Cardiac muscle cell (in vitro differentiated cells and primary cell): ENCODE data around the gene PRKCG. TPM values are rescaled to one million over a fixed set of nuclear protein-coding genes. Genes with fewer than 3 reads are reported as not detected.

ENCODE experiments used
- DNase-seq, 2 donors: peaks; one replicate each; pipeline versions ENCODE4 v3.0.0 to v3.0.0-alpha.2; 2010 to 2017; ENCODE audit warnings: low read depth in 1 of 2, low spot score in 1 of 2
- H3K27ac ChIP-seq: fragments of 200-600 bp; sonication (generic); 2 replicates; pipeline ENCODE4 v1.5.1; 2016
- H3K27me3 ChIP-seq: fragments of 200-600 bp; sonication (generic); 2 replicates; pipeline ENCODE4 v1.6.0; 2016; ENCODE audit warnings: control low read depth
- H3K36me3 ChIP-seq: fragments of 200-600 bp; sonication (generic); 2 replicates; pipeline ENCODE4 v1.5.1; 2016; ENCODE audit warnings: control low read depth
- H3K4me1 ChIP-seq: fragments of 200-600 bp; sonication (generic); 2 replicates; pipeline ENCODE4 v1.8.1; 2017; ENCODE audit warnings: low read depth, mild to moderate bottlenecking, mixed run types
- H3K4me3 ChIP-seq: fragments of 200-600 bp; sonication (generic); 2 replicates; pipeline ENCODE4 v1.5.1; 2016; ENCODE audit warnings: mild to moderate bottlenecking
- H3K9me3 ChIP-seq: fragments of 200-600 bp; sonication (generic); 2 replicates; pipeline ENCODE4 v1.5.1; 2017; ENCODE audit warnings: low read depth, mild to moderate bottlenecking, control low read depth
- CTCF ChIP-seq: IDR thresholded peaks from 2 replicates; pipeline ENCODE4 v1.5.1; 2012; ENCODE audit warnings: low read depth, mild to moderate bottlenecking, low read length
- polyA plus RNA-seq: library from polyadenylated mRNA; unstranded; fragments of >200 nt; fragmentation: Nextera tagmentation; extraction: Ambion mirVana; gene quantifications from 2 replicates; pipeline ENCODE4 v1.2.1, GENCODE V29; 2016
- total RNA-seq: library from RNA; depleted of rRNA; stranded (reverse); fragments of >200 nt; gene quantifications from 2 replicates; pipeline ENCODE4 v1.2.3, GENCODE V29; 2016

Gene PRKCG
- total and polyA plus RNA-seq, 2 experiments from 2014 or later, result 3.2 to 4.3 TPM

- no peaks in the 10 kb centered on the region for H3K9me3 ChIP-seq
- DNase-seq, result no peak
- H3K27me3 ChIP-seq, result no peaks in the 10 kb centered on the region
- peaks cover 13% of the 10 kb centered on the region for H3K36me3 ChIP-seq
- H3K27ac ChIP-seq, result peak overlapping the region; percentile 34
- no peak for TF ChIP-seq CTCF
- no peaks in the 10 kb centered on the region for H3K4me1 ChIP-seq
- no peak overlapping the region for H3K4me3 ChIP-seq
Measured at GRCh38 chr19:53875602-53876325, 6.2 kb upstream of the PRKCG start.

- Histone ChIP-seq H3K27me3 (peaks cover under 1% of the 10 kb centered on the region), H3K9me3 (no peaks in the 10 kb centered on the region), H3K4me1 (peaks cover 8% of the 10 kb centered on the region), H3K4me3 (no peak overlapping the region), H3K27ac (no peak overlapping the region), H3K36me3 (peaks cover 13% of the 10 kb centered on the region)
- no peak for TF ChIP-seq CTCF
- DNase-seq, result no peak
Measured at GRCh38 chr19:53876651-53877224, 5.3 kb upstream of the PRKCG start.

GRCh38 chr19:53877361-53877766 is 4.6 kb upstream of the PRKCG start:
- DNase-seq, result peak in 1 of 2 donors; percentile 51
- TF ChIP-seq CTCF, result no peak
- Histone ChIP-seq H3K27ac (peak overlapping the region; percentile 40), H3K27me3 (peaks cover 7% of the 10 kb centered on the region), H3K4me3 (no peak overlapping the region), H3K4me1 (peaks cover 8% of the 10 kb centered on the region), H3K9me3 (no peaks in the 10 kb centered on the region), H3K36me3 (peaks cover 13% of the 10 kb centered on the region)

GRCh38 chr19:53878776-53879139 is 3.2 kb upstream of the PRKCG start:
- Histone ChIP-seq H3K9me3 (no peaks in the 10 kb centered on the region), H3K36me3 (peaks cover 13% of the 10 kb centered on the region), H3K27ac (peak overlapping the region; percentile 4), H3K4me1 (peaks cover 8% of the 10 kb centered on the region), H3K4me3 (peak overlapping the region; percentile 32), H3K27me3 (peaks cover 20% of the 10 kb centered on the region)
- TF ChIP-seq CTCF, result no peak
- DNase-seq, result no peak

GRCh38 chr19:53879140-53880081 is 2.6 kb upstream of the PRKCG start:
- H3K36me3 ChIP-seq, result peaks cover 7% of the 10 kb centered on the region
- peak; percentile 96 to 99 for DNase-seq
- no peak for TF ChIP-seq CTCF
- H3K9me3 ChIP-seq, result no peaks in the 10 kb centered on the region
- H3K4me3 ChIP-seq, result peak overlapping the region; percentile 32
- H3K4me1 ChIP-seq, result peaks cover 8% of the 10 kb centered on the region
- H3K27me3 ChIP-seq, result peaks cover 27% of the 10 kb centered on the region
- peak overlapping the region; percentile 4 for H3K27ac ChIP-seq
